HG02763 (cell line): ENCODE results near the gene RSRC2.

Experiments
- ATAC-seq: cut with Tn5 transposase; IDR thresholded peaks from one replicate; pipeline ENCODE4 v1.9.1; 2021; ENCODE audit warnings: mild to moderate bottlenecking, moderate library complexity; ENCODE audit not compliant: unreplicated experiment

RSRC2 gene

DNA sequence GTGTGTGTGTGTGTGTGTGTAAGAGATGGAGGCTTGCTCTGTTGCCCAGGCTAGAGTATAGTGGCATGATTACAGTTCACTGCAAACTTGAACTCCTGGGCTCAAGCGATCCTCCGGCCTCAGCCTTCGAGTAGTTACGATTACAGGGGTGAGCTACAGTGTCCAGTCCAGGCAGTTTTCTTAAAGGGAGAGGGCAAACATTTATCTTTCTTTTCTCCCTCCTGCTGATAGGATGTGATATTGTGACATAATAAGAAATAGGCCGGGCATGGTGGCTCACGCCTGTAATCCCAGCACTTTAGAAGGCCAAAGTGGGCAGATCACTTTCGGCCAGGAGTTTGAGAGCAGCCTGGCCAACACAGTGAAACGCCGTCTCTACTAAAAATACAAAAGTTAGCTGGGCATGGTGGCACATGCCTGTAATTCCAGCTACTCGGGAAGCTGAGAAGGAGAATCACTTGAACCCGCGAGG, 72.5 kb downstream of the RSRC2 start:
- no peak for ATAC-seq
